ENCODE results near the gene HSDL2. TPM values are rescaled to one million over a fixed set of nuclear protein-coding genes. Genes with fewer than 3 reads are reported as not detected.

The HSDL2 gene
- total and polyA plus RNA-seq, 2 of the 4 experiments (the other 2 are of a cell fraction) = 17.7 to 65.8 TPM

DNA sequence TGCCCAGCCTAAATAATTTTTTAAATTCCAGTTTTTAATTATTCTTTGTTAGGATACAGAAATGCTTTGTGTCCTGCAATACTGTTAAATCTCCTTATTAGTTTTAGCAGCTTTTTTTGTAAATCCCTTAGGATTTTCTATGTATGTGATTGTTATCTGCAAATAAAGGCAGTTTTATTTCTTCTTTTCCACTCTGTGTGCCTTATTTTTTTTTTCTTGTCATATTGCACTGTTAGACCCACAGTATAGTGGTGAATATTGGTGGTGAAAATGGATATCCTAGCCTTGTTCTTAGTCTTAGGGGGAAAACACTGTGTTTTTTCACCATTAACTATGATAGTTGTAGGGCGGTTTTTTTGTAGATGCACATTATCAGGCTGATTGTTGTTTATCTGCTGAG, 95.4 kb downstream of the HSDL2 start:
- no peak overlapping the region for H2BK15ac ChIP-seq (ENCODE audit: low read depth, low read length)
- no peak overlapping the region for H2AK9ac ChIP-seq (replicated peaks; ENCODE audit: low read depth, low read length, poor library complexity)
- H3K9me1 ChIP-seq (ENCODE audit: insufficient read depth, low read length) = no peaks in the 10 kb centered on the region
- no peak overlapping the region for H3K4me3 ChIP-seq (ENCODE audit: insufficient read depth, low read depth, low read length)
- no peak overlapping the region for H3K9ac ChIP-seq (ENCODE audit: low read depth, low read length)
- POLR2A ChIA-PET (ENCODE audit: unreplicated experiment) = no interaction called here
- H3K4ac ChIP-seq (ENCODE audit: low read depth, low read length) = no peak overlapping the region
- H2BK120ac ChIP-seq (ENCODE audit: low read depth, low read length) = no peak overlapping the region
- H4K91ac ChIP-seq (ENCODE audit: insufficient read depth, low read depth, low read length) = no peak overlapping the region
- H4K5ac ChIP-seq (ENCODE audit: low read depth, low read length) = no peak overlapping the region
- TF ChIP-seq MAFK (IDR thresholded peaks at IDR 0.05; ENCODE audit: low read depth, low read length) (no peak), SMC3 (IDR thresholded peaks at IDR 0.05; ENCODE audit: low read depth, low read length) (no peak), POLR2A (IDR thresholded peaks at IDR 0.05; ENCODE audit: low read depth, low read length) (no peak), CHD1 (IDR thresholded peaks at IDR 0.05; ENCODE audit: low read depth, low read length) (no peak), MXI1 (IDR thresholded peaks at IDR 0.05; ENCODE audit: borderline replicate concordance, low read depth, low read length) (no peak), RFX5 (IDR thresholded peaks at IDR 0.05; ENCODE audit: low read depth, low read length) (no peak), RCOR1 (IDR thresholded peaks at IDR 0.05; ENCODE audit: insufficient replicate concordance, low read length) (no peak), MAZ (IDR thresholded peaks at IDR 0.05; ENCODE audit: borderline replicate concordance, low read depth, low read length) (no peak), BHLHE40 (IDR thresholded peaks at IDR 0.05; ENCODE audit: low read depth, low read length) (no peak), RAD21 (IDR thresholded peaks at IDR 0.05; ENCODE audit: low read length) (no peak), CEBPB (IDR thresholded peaks at IDR 0.05; ENCODE audit: low read depth, low read length) (no peak), NFE2L2 (IDR thresholded peaks at IDR 0.05; ENCODE audit: low read depth, low read length) (no peak), FOS (IDR thresholded peaks at IDR 0.05; ENCODE audit: low read depth, low read length) (no peak)
- TF ChIP-seq, protein P1, sequence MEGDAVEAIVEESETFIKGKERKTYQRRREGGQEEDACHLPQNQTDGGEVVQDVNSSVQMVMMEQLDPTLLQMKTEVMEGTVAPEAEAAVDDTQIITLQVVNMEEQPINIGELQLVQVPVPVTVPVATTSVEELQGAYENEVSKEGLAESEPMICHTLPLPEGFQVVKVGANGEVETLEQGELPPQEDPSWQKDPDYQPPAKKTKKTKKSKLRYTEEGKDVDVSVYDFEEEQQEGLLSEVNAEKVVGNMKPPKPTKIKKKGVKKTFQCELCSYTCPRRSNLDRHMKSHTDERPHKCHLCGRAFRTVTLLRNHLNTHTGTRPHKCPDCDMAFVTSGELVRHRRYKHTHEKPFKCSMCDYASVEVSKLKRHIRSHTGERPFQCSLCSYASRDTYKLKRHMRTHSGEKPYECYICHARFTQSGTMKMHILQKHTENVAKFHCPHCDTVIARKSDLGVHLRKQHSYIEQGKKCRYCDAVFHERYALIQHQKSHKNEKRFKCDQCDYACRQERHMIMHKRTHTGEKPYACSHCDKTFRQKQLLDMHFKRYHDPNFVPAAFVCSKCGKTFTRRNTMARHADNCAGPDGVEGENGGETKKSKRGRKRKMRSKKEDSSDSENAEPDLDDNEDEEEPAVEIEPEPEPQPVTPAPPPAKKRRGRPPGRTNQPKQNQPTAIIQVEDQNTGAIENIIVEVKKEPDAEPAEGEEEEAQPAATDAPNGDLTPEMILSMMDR (conservative IDR thresholded peaks at IDR 0.05; ENCODE audit: low read depth, low read length) = no peak
- TF ChIP-seq, protein P2, sequence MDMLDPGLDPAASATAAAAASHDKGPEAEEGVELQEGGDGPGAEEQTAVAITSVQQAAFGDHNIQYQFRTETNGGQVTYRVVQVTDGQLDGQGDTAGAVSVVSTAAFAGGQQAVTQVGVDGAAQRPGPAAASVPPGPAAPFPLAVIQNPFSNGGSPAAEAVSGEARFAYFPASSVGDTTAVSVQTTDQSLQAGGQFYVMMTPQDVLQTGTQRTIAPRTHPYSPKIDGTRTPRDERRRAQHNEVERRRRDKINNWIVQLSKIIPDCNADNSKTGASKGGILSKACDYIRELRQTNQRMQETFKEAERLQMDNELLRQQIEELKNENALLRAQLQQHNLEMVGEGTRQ (IDR thresholded peaks at IDR 0.05; ENCODE audit: low read depth, low read length) = no peak
- TF ChIP-seq, protein P3, sequence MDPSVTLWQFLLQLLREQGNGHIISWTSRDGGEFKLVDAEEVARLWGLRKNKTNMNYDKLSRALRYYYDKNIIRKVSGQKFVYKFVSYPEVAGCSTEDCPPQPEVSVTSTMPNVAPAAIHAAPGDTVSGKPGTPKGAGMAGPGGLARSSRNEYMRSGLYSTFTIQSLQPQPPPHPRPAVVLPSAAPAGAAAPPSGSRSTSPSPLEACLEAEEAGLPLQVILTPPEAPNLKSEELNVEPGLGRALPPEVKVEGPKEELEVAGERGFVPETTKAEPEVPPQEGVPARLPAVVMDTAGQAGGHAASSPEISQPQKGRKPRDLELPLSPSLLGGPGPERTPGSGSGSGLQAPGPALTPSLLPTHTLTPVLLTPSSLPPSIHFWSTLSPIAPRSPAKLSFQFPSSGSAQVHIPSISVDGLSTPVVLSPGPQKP (IDR thresholded peaks at IDR 0.05; ENCODE audit: borderline replicate concordance, low read depth, low read length) = no peak
- no TSS peak for BruUV-seq (replicated peaks)
- H3K23ac ChIP-seq (ENCODE audit: low read depth, low read length) = no peak overlapping the region
- no peak overlapping the region for H3K4me2 ChIP-seq (ENCODE audit: low read depth, low read length)
- no peak overlapping the region for H3K14ac ChIP-seq (replicated peaks; ENCODE audit: low read depth, low read length)
- no peak overlapping the region for H3K18ac ChIP-seq (ENCODE audit: low read depth, low read length)
- no peak overlapping the region for H3K27ac ChIP-seq (ENCODE audit: insufficient read depth, low read length)
- H3K36me3 ChIP-seq (ENCODE audit: control insufficient read depth, insufficient read depth, low read length) = peaks cover 5% of the 10 kb centered on the region
- no peak overlapping the region for H3K56ac ChIP-seq (ENCODE audit: extremely low read depth, insufficient read depth, low read length)
- WGBS, 2 experiments (ENCODE audit: extremely low coverage in 2 of 2, insufficient read length in 1 of 2) = no CpG with 5 or more reads among the region's 1 CpG
- no peaks in the 10 kb centered on the region for H3K27me3 ChIP-seq (ENCODE audit: control insufficient read depth, insufficient read depth, low read length)
- DNase-seq (no peak), ATAC-seq (ENCODE audit: low read depth) (no peak)
- no peaks in the 10 kb centered on the region for H4K20me1 ChIP-seq (ENCODE audit: insufficient read depth, low read length)
- no peaks in the 10 kb centered on the region for H3K79me1 ChIP-seq (ENCODE audit: low read depth in 1 of 2, low read length in 2 of 2)
- no peaks in the 10 kb centered on the region for H3K4me1 ChIP-seq (ENCODE audit: control insufficient read depth, insufficient read depth, low read length)
- in situ Hi-C loops (cut with MboI; ENCODE audit: low sequenced_read_pairs) = no loop called here
- H2BK20ac ChIP-seq (ENCODE audit: low read depth, low read length) = no peak overlapping the region
- H2AFZ ChIP-seq (replicated peaks; ENCODE audit: low read length, poor library complexity) = no peak overlapping the region
- no peaks in the 10 kb centered on the region for H3K9me3 ChIP-seq (ENCODE audit: control insufficient read depth, insufficient read depth, low read length)
- CTCF ChIA-PET = no interaction called here
- dilution Hi-C loops (cut with HindIII; ENCODE audit: low sequenced_read_pairs, unreplicated experiment) = no loop called here
- H4K8ac ChIP-seq (ENCODE audit: low read depth in 2 of 2, low read length in 2 of 2) = no peak overlapping the region
- intact Hi-C loops (cut with micrococcal nuclease) = no loop called here
- no peak overlapping the region for H2BK5ac ChIP-seq (ENCODE audit: low read depth, low read length, poor library complexity, severe bottlenecking)
- no peak overlapping the region for H2AK5ac ChIP-seq (ENCODE audit: low read depth, low read length)
